GM12873 (cell line): Measurements from ENCODE around the gene TRIM23.

Experiments used
- CTCF ChIP-seq: IDR thresholded peaks from 2 replicates; pipeline ENCODE4 v1.5.1; 2012; ENCODE audit warnings: low read depth, mild to moderate bottlenecking, moderate library complexity, low read length, control low read depth; ENCODE audit not compliant: insufficient read depth; ENCODE audit errors: missing control alignments

Gene TRIM23

GRCh38 chr5:65624025-65624570 lies at the start of gene TRIM23:
TRIM23 (minus strand) TSS chr5:65624333; CDS start chr5:65624274, 59 bp downstream.
- peak; percentile 30 for TF ChIP-seq CTCF

GRCh38 chr5:65672796-65673195 lies 48.7 kb upstream of the TRIM23 start:
- no peak for TF ChIP-seq CTCF

GRCh38 chr5:65668696-65669095 lies 44.6 kb upstream of the TRIM23 start:
- TF ChIP-seq CTCF, result no peak

GRCh38 chr5:65663804-65664521 lies 39.8 kb upstream of the TRIM23 start:
- TF ChIP-seq CTCF, result peak; percentile 36

- no peak for TF ChIP-seq CTCF
Measured at GRCh38 chr5:65654713-65655112, 30.6 kb upstream of the TRIM23 start.

- no peak for TF ChIP-seq CTCF
Measured at GRCh38 chr5:65651144-65651543, 27.0 kb upstream of the TRIM23 start.

- TF ChIP-seq CTCF, result no peak
Measured at GRCh38 chr5:65647941-65648340, 23.8 kb upstream of the TRIM23 start.
